Right lung (tissue), 5 donors: ENCODE data around the gene OSBP. TPM values are rescaled to one million over a fixed set of nuclear protein-coding genes. Genes with fewer than 3 reads are reported as not detected.

ENCODE experiments used
- DNase-seq, 2 donors: peaks; one replicate each; pipeline ENCODE4 v3.0.0-alpha.2; 2013
- polyA plus RNA-seq, 5 donors: library from polyadenylated mRNA; unstranded; fragments of 120-200 nt; gene quantifications; one replicate each; pipeline versions ENCODE4 v1.2.1 to v1.2.3, GENCODE V29; 2013; ENCODE audit warnings: inconsistent platforms in 1 of 5, low replicate concordance in 1 of 5; ENCODE audit not compliant: insufficient read length in 5 of 5, insufficient read depth in 1 of 5

The OSBP gene
- polyA plus RNA-seq, 5 donors: 34.2 to 45.4 (median 37.9) TPM

DNA sequence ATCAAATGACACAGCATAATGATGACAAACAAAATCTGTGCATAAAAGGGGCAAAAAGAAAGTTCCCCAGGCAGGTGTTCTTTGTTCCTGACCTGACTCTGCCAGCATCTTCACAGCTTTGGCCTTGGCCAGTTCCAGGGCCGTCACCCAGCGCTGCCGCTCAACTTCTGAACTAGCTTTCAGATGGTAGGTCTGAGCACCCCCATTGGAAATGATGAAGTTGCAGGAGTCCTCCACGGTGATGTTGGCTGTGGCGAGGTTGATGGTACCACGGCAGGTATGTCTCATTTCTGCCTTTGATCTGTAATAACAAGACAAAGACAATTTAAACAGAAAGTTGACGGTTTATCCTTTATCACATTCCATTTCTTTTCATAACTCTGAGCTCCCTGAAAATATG lies 5.3 kb downstream of the OSBP start:
- DNase-seq: no peak

DNA sequence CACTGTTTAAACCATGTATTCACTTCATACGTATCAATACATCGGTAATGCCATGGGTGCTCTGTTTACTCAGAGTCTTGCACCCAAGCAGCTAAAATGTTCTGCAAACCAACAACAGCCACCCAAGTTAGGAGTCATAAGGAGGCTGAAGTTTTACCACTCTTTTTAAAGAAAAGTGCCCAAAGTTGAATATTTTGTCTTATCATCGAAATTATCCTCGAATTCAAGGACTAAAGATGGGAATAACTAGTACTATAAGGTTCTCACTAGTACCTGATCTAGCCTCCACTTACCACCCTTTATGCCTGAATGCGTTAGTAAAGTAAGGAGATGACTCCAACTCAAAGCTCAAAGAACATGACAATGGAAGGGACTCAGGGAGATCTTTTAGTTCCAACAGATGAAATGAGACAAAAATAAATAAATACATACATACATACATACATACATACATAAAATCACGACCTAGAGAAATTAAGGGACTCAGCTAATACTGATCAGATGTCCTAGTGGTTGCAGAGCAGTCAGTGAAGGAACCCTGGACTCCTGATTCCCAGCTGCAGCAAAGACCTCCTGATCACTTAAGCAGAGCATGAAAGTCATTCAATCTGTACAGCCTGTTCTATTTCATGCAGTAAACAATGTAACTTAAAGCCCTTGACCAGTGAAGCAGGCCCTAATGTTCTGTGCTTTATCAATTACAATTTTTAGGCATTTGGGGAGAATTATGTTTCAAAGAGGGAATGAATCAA lies 7.7 kb downstream of the OSBP start:
- no peak for DNase-seq

GRCh38 chr11:59602432-59602831 lies 13.1 kb downstream of the OSBP start:
- no peak for DNase-seq

GRCh38 chr11:59601788-59602187 lies 13.8 kb downstream of the OSBP start:
- no peak for DNase-seq

DNA sequence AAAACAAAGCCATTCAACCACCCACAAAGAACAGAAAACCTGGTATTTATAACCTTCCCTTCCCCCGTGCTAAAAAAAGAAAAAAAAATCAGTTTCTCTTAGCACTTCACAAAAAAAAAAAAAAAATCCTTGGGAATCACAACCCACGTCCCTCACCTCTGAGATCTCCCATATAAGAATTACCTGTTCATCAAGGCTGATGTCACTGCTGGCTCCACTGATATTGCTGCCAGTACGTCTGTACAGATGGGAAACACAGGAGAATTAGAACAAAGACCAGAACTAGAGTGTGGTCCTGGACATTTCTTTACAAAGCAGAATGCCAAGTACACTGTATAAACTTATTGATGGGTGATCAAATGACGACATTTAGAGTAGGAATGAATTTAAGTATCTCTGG lies 14.9 kb downstream of the OSBP start:
- no peak for DNase-seq

DNA sequence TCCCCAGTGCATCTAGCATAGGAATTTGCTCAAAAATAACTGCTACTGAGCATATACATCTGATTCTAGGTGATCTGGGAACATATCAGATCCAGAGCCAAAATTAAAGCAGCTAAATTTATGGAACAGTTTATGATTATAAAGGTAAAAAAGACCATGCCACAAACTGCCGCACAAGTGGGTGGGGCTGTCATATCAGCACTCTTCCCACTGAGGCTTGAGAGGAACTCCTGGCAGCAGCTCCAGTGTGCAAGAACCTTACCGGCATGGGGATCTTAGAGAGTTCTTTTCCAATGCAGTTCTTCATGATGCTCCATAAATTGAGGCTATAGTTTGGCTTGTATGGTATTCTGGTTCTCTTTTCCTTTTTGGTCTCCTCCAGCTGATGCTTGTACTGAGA lies 15.3 kb downstream of the OSBP start:
- DNase-seq: no peak

DNA sequence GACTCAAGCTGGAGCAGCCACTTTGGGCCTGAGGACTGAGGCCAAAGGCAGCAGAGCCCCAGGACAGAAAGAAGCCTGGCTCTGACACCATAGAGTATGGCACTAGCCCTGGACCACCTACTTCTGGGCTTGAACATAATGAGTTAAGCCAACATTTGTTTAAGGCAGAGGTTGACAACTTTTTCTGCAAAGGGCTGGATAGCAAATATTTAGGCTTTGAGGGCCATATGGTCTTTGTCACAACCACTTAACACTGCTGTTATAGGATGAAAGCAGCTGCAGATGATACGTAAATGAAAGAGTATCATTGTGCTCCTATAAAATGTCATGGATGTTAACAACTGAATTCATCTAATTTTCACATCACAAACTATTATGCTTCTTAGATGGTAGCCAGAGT lies 16.6 kb downstream of the OSBP start:
- DNase-seq: peak in 1 of 2 donors; percentile 10

GRCh38 chr11:59584294-59584693 lies 31.3 kb downstream of the OSBP start:
- no peak for DNase-seq

- DNase-seq: no peak
Measured at GRCh38 chr11:59582006-59582405, 33.6 kb downstream of the OSBP start.

GRCh38 chr11:59578369-59578768 lies 37.2 kb downstream of the OSBP start:
- DNase-seq: no peak

GRCh38 chr11:59575505-59575904 lies 40.1 kb downstream of the OSBP start:
- no peak for DNase-seq

DNA sequence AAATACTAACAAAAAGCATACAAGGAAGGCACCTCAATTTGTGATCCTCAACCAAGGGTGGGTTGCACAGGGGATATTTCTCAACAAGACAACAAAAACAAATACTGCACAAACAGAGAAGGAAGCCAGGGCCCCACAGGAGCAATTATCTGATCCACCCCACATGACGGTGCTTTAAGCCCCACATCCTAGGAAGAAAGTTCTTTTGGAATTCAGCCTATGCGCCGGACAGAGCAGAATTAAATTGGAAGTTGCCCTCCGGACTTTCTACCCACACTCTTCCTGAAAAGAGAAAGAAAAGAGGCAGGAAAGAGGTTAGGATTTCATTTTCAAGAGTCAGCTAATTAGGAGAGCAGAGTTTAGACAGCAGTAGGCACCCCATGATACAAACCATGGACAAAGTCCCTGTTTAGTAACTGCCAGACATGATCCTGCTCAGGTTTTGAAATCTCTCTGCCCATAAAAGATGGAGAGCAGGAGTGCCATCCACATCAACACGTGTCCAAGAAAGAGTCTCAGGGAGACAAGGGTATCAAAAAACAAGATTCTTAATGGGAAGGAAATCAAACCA lies 40.6 kb downstream of the OSBP start:
- no peak for DNase-seq

GRCh38 chr11:59574467-59574866 lies 41.1 kb downstream of the OSBP start:
- no peak for DNase-seq

- no peak for DNase-seq
Measured at GRCh38 chr11:59573216-59573615, 42.4 kb downstream of the OSBP start.

DNA sequence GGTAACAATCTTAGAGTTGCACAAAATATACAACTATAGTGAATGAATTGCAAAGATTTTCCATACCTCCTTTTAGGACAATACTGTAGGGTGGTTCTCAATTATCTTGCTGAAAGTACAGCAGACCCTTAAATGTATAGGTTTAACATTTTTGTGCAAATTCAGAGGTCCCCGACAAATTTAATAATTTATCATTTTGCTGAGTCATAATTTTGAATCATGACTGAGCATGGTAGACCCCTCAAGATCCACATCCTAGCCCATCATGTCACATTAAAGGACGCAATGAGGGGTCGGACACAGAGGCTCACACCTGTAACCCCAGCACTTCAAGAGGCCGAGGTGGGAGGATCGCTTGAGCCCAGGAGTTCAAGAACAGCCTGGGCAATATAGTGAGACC lies 43.5 kb downstream of the OSBP start:
- DNase-seq: no peak

GRCh38 chr11:59562292-59562691 lies 53.3 kb downstream of the OSBP start:
- DNase-seq: no peak

DNA sequence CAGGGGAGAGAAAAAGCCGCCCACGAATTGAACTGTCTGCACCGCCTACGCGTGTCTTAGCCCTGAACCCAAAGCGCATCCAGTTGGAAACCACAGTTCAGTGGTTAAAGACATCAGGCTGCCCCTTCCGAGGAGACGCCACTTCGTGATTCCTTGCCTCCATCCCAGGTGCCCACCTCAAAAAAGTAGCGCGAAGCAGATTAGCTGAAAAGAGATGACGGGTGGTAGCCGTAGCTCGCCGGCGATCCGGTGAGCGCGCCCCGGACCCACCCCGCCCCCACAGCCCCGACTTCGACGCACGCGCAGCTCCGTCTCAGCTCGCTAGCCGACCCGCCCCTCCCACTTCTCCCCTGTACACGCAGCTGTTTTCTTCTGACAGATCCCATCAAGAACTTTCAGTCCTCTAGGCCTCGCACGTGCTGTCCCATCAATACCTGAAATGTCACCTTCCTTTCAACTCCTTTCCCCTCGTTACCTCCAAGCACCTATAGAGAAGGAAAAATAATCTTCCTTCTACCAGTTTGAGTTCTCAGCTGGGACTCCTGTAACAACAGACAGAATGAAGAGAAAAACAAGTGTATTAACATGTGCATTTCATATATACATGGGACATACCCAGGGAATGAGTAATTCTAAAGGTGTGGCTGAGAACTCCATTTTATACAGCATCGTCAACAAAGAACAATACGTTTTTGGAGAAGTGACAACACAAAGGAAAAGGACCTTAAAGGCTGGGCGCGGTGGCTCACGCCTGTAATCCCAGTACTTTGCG lies 54.7 kb downstream of the OSBP start:
- peak; percentile 80 for DNase-seq

DNA sequence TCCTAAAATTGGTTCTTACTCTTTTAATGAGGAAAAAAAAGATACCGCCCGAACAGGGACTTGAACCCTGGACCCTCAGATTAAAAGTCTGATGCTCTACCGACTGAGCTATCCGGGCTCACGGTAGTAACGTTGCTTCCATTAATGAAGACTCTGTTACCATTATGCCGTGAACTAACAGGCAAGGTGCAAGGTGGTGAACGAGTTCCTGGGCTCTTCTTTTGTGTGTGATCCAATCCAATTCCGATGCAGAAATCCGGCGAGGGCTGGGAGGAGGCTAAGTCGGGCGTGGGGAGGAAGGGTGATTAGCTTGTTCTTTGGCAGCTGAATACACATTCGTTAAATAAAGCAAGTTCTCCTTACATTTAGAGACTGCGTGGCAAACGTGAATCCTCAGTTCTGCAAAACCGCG lies 55.3 kb downstream of the OSBP start:
- peak in 1 of 2 donors; percentile 83 for DNase-seq

DNA sequence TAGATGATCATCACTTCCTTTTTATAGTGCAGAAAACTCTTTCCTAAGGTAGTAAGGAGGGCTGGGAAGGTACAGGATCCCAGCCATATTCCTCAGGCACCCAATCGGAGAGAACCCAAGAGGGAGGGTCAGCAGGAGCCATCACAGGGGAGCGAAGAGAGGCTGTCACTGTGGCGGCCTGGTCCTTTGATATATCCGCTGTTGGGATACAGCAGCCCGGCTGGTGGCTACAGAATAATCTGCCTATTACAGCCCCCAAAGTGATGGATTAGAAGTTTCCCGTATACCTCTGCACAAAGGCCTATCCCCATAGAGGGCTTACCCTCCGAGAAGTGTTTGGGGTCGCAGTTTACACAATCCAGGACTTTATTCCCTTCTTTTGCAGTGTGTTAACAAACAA lies 55.7 kb downstream of the OSBP start:
- no peak for DNase-seq

- DNase-seq: no peak
Measured at GRCh38 chr11:59558270-59558643, 57.3 kb downstream of the OSBP start.

DNA sequence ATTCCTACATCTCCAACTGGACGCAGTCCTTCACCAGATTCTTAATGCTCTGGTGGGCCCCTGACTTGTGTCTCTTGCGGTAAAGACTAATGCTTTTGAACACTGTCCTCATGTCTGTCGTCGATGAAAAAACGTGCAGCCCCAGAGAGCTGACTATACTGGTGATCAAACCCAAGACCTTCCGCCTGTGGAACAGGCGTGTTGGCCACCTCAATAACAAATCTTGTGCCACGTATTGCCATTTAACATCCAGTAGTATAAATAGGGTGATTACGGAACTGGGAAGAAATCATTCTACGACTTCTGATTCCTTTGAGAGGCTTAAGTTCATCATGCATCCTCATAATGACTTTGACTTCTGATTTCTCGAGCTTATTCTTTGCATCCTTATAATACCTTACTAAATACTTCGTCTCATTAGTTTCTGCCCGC lies 58.6 kb downstream of the OSBP start:
- DNase-seq: no peak

DNA sequence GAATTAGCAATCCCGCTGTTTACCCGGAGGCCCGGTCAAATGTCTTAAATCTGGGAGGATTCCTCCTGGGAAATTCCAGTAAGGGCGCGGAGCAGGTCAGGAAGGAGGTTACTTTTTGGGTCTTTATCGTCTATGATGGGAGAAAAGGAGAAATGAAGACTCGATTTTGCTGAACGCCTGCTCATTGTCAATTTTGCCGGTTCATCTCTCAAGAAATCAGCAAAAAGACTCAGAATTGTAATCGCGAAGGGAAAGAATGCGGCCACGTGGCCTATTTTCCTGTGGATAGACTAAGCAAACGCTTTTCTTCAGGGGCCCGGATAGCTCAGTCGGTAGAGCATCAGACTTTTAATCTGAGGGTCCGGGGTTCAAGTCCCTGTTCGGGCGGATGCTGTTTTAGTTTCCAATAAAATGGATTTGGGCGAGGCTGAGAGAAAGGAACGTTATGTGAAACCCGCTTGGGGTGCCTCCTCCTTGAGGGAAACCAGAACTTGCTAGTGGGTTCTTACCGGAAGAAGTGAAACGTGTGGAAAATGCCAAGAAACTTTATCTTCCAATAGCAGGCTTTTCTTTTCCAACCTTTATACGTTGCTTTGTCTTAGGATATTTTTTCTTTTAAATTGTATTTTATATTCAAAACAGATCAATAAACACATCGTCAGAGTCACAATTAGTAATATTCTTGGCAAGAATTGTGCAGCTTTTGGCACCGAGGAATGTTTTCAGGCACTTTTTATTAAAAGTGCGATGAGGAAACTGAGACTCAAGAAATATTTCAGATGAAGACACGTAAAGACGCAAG lies 59.3 kb downstream of the OSBP start:
- no peak for DNase-seq
